NCI-H82 treated with DMSO at 0.1 percent for 48 hours (cell line): ENCODE results near the gene MAGEB17.
"Not testable (repeated sequence)": the region's sequence is repeated elsewhere in the genome, so short reads cannot be mapped to it uniquely, and the experiment has no call there.

Experiments
- DNase-seq: peaks from one replicate; lab custom pipeline; 2025; ENCODE audit not compliant: unreplicated experiment; lab: John Stamatoyannopoulos, UW

Gene MAGEB17

DNA sequence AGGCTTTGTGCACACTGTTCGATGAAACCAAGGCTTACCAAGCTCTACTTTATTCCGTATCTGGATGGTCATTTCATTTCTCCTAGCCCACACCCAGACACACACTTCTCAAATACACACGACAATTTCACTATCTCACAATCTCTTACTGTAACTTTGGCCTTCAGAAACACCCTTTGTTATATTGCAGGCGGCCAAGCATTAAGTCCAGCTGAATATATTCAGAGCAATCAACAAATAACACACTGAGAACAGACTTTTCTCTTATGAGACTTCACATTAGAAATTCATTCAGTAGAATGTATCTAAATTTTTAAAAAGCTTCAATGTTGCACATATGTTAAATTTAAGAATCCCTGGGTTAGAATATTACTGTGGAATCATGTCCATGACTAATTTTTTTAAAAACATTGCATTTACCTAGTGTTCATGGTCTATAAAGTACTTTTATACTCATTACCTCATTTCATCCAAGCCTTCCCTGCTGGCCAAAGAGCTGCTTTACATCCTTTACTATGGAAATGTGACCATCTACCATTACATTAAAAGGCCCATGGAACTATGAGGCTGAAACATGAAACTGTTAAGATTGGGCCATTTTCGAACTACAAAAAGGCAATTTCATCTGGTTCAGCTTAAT, 10.5 kb upstream of the MAGEB17 start:
- no peak for DNase-seq

- DNase-seq = no peak
These were observed 6.6 kb upstream of the MAGEB17 start for GRCh38 chrX:16160729-16161128.

DNA sequence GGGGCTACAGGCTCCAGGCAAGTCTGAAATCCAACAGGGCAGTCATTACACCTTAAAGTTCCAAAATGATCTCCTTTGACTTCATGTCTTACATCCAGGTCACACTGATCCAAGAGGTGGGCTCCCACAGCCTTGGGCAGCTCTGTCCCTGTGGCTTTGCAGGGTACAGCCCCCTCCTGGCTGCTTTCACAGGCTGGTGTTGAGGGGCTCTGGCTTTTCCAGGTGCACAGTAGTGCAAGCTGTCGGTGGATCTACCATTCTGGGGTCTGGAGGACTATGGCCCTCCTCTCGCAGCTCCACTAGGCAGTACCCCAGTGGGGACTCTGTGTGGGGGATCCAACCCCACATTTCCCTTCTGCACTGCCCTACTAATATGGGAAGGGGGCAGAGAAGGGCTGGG, 6.1 kb upstream of the MAGEB17 start:
- DNase-seq = not testable (repeated sequence)

- DNase-seq = no peak
These were observed 4.9 kb upstream of the MAGEB17 start for GRCh38 chrX:16162391-16162790.

DNA sequence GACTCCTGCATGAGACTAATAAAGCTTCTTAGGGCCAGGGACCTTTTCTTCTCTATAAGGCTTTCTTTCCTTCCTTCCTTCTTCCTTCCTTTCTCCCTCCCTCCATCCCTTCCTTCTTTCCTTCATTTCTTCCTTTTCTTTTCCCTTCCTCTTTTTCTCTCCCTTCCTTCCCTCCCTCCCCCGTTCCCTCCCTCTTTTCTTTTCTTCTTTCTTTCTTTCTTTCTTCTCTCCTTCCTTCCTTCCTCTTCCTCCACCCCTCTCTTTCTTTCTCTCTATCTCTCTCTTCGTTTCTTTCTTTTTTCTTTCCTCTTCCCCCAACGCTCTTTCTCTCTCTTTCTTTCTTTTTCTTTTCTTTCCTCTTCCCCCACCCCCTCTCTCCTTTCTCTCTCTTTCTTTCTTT, 2.5 kb upstream of the MAGEB17 start:
- no peak for DNase-seq

DNA sequence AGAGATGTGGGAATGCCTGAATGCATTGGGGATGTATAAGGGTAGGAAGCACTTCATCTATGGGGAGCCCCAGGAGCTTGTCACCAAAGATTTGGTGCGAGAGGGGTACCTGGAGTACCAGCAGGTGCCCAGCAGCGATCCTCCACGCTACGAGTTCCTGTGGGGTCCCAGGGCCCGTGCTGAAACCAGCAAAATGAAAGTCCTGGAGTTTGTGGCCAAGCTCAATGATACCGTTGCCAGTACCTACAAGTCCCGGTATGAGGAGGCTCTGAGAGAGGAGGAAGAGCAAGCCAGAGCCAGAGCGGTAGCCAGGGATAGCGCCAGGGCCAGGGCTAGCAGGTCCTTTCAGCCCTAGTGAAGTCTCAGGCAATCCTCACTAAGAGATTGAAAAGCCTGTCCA, 3.8 kb downstream of the MAGEB17 start:
- no peak for DNase-seq

- DNase-seq = no peak
These were observed 4.7 kb downstream of the MAGEB17 start for GRCh38 chrX:16171944-16172343.

- DNase-seq = no peak
These were observed 5.1 kb downstream of the MAGEB17 start for GRCh38 chrX:16172391-16172790.

DNA sequence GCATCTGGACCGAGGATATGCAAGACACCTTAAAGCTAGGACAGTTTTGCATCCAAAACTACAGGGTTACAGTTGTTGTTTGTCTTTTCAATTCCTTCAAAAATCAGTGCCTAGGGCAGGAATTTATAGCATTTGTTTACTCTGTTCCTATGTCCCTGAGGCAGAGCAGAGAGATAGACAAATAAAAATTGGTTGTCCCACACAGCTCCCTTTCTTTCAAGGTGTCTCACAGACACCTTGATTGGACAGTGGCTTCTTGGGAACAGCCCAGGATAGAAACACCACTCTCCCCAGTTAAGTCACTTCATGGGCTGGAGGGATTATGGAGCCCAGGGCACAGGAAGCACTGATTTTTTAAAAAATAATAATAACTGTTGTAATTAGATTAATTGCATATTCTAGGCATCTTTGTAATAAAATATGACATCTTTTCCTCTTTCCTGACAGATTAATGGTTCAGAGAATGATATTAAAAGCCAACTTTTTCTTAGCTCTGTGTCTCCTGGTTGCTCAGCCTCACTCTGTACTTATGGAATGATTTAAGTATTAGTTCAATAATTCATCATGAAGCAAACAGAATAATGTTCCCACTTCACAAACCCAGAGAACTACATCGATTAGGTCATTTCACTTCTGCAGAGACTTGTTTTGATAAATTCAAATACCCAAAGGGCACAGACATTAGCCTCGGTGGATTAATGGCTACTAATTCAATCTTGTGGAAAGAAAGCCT, 8.2 kb downstream of the MAGEB17 start:
- no peak for DNase-seq

DNA sequence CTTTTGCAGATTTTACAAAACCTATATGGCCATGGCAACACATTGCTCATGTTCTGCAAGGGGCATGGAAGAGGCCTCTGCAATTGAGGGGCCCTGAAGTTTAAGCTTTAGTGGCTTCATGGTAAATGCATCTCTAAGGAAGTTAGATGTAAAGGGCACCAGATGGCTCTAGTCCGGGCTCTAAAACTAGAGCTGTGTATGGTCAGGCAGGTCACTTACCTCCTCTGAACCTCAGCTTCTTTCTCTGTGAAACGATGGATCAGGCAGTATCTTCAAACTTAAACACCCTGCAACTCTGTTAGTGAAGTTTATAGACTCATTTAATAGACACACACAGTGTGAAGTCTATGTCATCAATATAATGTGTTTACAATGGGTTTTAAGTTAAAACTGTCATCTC, 10.0 kb downstream of the MAGEB17 start:
- DNase-seq = no peak

DNA sequence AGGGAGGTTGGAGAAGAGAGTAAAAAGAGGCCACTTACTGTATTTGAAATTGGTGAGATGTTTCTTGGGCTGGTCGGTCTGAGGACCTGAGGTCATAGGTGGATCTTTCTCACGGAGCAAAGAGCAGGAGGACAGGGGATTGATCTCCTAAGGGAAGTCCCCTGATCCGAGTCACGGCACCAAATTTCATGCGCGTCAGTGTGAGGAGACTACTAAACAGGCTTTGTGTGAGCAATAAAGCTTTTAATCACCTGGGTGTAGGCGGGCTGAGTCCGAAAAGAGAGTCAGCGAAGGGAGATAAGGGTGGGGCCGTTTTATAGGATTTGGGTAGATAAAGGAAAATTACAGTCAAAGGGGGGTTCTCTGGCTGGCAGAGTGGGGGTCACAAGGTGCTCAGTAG, 16.6 kb downstream of the MAGEB17 start:
- DNase-seq = not testable (repeated sequence)

DNA sequence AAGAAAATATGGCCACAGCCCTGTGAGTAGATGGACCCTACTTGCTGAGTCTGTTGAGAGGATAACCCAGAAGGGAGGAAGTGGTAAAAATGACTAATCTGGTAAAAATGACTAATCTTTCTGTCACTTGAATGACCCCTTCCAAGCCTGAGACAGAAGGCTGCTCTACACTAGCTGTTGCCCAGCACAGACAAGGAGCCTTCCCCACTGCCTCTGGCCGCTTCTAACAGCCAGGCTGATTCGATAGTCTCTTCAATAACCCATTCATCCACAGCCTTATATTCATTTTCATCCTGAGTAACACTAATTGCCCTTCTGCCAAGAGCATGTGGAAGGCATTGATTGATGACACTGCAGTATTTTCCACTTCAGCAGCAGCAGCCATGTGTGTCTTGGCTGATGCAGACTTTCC, 18.4 kb downstream of the MAGEB17 start:
- no peak for DNase-seq

DNA sequence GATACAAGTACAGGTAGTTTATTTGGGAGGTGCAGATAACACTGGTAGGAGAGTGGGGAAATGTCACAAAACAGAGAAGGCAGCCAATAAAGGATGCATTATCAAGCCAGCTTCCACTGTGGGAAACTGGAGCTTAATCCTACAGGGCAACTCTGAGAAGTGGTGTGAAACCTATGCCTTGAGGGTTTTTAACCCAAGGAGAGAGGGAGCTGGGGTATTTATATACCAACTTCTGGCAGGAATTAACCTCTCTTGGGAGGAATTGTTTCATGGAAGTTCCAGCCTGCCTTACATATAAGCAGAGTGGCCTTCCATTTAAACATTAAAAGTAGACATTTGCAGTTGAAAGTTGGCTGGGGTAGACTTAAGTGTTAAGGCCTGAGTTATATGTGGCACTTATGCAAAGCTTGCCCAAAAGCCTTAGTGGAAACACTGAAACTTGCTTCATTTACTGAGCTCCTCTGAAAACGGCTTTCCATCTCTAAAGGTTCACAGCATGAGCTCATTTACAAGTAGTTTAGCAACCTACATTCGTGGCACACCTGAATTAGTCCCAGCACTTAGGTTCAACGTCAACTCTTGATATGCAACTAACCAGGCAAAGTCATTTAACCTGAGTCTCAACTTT, 19.2 kb downstream of the MAGEB17 start:
- no peak for DNase-seq

DNA sequence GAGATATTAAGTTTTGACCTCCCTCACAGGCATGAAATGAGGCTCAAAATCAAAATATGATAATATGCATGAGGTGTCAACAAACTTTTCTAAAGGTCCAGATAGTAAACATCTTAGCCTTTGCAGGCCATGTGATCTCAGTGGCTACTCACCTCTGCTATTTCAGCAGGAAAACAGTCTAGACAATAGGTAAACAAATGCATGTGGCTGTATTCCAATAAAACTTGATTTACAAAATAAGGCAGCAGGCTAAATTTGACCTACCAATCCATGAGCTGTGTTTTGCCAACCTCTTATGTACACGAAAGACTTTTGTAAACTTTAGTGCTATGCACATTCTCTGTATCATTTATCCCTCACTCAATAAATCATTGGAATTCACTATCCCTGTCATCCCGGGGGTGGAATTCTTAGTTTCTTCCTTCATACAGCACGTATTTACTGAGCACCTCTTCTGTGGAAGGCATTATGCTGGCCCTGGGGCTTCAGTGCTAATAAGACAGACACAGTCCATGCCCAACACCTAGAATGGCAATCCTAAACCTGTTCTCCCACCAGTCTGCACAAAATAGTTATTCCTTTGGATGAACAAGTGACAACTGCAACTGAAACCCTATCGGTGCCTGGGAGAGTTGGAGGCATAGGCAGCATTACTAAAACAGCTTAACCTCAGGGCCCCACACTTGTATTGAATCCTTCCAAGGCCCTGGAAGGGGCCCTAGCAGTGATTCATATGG, 19.9 kb downstream of the MAGEB17 start:
- DNase-seq = no peak

DNA sequence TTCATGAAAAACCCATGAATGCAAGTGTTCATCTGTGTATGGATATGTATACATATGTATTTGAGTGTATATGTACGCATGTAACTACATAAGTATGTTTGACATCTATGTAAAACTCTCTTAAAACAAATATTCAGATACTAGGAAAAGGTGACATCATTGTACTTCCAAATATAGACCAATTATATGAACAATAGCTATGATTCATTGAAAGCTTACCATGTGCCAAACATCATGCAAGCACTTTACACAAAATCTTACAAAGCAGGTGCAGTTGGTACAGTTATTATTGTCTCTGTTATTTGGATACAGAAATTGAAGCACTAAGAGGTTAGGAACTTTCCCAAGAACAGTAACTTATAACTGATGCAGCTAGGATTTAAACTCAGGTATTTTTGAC, 21.4 kb downstream of the MAGEB17 start:
- DNase-seq = no peak

DNA sequence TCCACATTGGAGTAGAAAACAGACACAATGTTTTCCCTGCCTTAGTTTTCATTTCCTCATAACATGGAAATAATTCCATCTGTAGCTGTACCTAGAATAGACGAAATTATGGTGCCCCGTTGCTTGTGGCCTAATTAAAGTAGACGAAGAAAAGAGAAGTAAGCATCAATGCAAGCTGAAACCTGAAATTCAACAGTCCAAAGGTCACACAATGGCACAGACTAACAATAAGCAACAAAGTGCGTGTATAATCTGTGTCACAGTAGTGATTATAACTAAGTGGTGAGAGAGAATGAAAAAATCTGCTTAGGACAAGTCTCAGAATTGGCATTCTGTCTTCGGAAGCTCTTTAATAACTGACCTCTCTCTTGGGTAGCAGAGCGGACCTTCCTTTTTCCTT, 24.3 kb downstream of the MAGEB17 start:
- no peak for DNase-seq

DNA sequence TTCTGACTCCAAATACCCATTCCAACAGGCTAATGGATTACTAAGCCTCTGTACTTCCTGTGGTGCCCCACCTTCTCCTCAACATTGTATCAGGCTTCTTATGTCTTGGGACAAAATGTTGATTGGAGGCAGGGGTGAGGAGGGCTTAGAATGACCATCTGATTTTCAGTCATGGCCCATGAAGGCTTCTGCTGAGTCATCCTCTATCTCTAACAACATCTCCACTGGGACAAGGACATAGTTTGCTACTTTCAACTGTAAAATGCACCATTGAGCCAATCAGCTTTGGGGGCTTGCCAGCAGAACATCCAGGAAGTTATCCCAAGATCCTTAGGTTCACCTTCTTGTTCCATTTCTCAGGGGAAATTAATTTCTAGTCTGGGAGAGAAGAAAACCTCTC, 29.5 kb downstream of the MAGEB17 start:
- no peak for DNase-seq

DNA sequence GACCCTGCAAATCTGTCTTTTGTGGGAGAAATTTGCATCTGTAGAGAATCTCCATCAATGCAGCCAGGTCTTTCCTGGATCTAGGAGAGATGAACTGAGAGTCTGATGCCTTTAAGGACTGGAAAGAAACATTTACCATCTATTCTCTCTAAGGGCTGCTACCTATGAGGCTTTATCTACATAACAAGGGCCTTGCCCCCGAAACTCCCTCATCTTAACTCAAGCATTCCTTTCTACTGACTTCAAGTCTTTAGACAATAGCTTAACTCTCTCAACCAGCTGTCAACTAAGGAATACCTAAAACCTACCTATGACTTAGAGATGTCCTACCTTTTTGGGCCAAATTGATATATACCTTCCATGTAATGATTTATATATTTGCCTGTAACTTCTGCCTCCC, 32.1 kb downstream of the MAGEB17 start:
- DNase-seq = no peak

- no peak for DNase-seq
These were observed 35.7 kb downstream of the MAGEB17 start for GRCh38 chrX:16202943-16203342.

DNA sequence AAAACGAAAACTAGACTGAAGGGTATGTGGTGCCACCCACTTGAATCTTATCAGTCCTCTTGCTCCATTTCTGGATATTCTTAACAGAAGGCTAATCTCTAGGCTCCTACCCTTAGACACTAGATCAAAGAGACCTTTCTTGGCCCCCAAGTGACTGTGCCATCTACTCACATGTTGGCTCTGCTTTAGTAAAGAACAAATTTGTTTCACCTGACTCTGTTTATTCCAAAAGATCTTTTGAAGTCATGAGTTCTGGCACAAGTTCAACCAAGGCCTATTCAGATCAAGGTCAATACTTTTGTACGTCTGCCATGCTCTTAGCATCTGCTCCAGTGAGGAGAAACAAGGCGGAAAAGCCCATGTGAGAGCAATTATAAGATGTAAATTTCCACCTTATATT, 37.3 kb downstream of the MAGEB17 start:
- no peak for DNase-seq

- DNase-seq = no peak
These were observed 38.6 kb downstream of the MAGEB17 start for GRCh38 chrX:16205840-16206239.

GRCh38 chrX:16207634-16208033, 40.4 kb downstream of the MAGEB17 start:
- DNase-seq = no peak
